SKM-1 treated with dmso at 0.1 percent for 144 hours (cell line): ENCODE results near the gene PATZ1.

Source experiments
- DNase-seq: peaks from one replicate; lab custom pipeline; 2025; ENCODE audit not compliant: unreplicated experiment; lab: John Stamatoyannopoulos, UW

PATZ1 gene

GRCh38 chr22:31284281-31285155, 61.6 kb downstream of the PATZ1 start:
- DNase-seq, result no peak

DNA sequence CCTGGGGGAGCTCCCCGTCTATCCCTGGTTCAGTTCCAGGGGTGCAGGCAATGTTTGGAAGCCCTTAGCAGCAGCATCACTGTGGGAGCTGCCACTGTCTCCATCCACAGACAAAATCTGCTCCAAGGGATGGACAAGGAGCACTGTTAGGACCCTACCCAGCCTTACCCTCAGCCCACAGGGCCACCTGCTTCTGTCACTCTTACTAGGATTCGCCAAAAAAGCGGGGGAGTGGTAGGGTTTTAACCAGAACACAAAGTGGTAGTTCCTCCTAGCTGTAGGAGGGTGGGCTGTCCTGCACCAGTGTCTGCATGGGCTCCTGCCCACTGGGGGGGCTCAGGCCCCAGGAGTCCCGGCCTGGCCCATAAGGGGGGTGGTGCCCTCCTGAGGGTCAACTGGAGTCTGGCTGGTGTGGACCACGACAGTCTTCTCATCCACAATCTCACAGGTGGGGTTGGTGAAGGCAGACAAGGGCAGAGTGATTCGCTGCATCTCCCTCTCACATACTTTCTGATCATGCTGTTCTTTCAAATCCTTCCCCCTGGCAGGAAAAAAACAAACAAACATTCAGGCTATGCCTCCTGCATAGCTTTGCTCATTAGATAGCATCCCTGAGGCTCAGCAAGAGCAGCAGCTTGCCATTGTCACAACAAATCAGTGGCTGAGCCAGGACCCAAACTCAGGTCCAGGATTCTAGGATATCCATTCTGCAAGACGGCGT, 63.2 kb downstream of the PATZ1 start:
- DNase-seq, result no peak

DNA sequence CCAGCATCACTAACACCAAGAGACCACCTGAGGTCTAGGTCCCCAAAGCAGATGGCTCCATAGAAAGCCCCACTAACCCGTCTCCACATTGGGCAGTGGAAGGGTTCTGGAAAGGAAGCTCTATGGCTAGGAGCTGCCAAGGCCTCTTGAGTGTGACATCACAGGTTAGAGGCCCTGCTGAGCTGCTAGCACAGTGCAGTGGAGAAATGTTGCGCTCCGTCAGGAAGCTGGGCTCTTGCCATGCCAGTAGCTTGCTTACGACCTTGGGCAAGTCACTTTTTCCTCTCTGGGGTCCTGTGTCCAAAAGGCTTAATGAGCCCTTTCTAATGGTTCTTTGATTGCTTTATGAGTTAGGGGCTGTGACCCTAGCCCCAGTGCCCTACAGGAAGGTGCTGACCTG, 64.4 kb downstream of the PATZ1 start:
- DNase-seq, result no peak

- no peak for DNase-seq
Observed at GRCh38 chr22:31279821-31280505, 66.2 kb downstream of the PATZ1 start.

DNA sequence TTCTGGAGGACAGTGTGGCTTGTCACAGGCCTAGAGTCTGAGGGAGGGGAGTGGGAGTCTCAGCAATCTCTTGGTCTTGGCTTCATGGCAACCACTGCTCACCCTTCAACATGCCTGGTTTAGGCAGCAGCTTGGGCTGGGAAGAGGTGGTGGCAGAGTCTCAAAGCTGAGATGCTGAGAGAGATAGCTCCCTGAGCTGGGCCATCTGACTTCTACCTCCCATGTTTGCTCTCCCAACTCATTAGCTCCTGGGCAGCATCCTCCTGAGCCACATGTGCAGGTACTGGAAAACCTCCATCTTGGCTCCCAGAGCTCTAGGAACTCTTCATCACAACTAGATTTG, 66.8 kb downstream of the PATZ1 start:
- no peak for DNase-seq

DNA sequence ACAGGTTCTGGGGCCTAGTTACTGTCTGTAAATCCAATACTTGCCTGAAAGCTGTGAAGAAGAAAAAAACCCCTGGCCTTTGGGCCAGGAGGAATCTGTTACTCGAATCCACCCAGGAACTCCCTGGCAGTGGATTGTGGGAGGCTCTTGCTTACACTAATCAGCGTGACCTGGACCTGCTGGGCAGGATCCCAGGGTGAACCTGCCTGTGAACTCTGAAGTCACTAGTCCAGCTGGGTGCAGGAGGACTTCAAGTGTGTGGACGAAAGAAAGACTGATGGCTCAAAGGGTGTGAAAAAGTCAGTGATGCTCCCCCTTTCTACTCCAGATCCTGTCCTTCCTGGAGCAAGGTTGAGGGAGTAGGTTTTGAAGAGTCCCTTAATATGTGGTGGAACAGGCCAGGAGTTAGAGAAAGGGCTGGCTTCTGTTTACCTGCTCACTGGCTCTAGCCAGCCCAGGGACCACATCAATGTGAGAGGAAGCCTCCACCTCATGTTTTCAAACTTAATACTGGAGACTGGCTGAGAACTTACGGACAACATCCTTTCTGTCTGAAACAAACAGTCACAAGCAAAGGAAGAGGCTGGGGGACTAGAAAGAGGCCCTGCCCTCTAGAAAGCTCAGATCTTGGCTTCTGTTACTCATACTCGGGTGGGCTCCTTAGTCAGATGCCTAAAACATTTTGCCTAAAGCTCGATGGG, 67.4 kb downstream of the PATZ1 start:
- no peak for DNase-seq

DNA sequence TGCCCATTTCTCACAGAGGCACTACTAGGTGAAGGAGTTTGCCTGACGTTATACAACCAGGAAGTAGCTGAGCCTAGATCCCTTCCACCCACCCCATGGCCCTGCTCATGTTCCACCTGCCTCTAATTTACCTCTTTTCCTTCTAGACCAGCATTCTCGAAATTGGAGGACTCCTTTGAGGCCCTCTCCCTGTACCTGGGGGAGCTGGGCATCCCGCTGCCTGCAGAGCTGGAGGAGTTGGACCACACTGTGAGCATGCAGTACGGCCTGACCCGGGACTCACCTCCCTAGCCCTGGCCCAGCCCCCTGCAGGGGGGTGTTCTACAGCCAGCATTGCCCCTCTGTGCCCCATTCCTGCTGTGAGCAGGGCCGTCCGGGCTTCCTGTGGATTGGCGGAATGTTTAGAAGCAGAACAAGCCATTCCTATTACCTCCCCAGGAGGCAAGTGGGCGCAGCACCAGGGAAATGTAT, 68.0 kb downstream of the PATZ1 start:
- no peak for DNase-seq

GRCh38 chr22:31277741-31278140, 68.4 kb downstream of the PATZ1 start:
- DNase-seq, result no peak

DNA sequence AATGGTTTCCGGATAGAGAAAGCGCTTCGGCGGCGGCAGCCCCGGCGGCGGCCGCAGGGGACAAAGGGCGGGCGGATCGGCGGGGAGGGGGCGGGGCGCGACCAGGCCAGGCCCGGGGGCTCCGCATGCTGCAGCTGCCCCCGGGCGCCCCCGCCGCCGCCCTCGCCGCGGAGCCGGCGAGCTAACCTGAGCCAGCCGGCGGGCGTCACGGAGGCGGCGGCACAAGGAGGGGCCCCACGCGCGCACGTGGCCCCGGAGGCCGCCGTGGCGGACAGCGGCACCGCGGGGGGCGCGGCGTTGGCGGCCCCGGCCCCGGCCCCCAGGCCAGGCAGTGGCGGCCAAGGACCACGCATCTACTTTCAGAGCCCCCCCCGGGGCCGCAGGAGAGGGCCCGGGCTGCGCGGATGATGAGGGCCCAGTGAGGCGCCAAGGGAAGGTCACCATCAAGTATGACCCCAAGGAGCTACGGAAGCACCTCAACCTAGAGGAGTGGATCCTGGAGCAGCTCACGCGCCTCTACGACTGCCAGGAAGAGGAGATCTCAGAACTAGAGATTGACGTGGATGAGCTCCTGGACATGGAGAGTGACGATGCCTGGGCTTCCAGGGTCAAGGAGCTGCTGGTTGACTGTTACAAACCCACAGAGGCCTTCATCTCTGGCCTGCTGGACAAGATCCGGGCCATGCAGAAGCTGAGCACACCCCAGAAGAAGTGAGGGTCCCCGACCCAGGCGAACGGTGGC, 69.5 kb downstream of the PATZ1 start:
- DNase-seq, result no peak
